ENCODE measurements around the gene MAGEE1.

GRCh38 chrX:76428243-76429130, 977 bp downstream of the MAGEE1 start:
- TF ChIP-seq, protein P1, sequence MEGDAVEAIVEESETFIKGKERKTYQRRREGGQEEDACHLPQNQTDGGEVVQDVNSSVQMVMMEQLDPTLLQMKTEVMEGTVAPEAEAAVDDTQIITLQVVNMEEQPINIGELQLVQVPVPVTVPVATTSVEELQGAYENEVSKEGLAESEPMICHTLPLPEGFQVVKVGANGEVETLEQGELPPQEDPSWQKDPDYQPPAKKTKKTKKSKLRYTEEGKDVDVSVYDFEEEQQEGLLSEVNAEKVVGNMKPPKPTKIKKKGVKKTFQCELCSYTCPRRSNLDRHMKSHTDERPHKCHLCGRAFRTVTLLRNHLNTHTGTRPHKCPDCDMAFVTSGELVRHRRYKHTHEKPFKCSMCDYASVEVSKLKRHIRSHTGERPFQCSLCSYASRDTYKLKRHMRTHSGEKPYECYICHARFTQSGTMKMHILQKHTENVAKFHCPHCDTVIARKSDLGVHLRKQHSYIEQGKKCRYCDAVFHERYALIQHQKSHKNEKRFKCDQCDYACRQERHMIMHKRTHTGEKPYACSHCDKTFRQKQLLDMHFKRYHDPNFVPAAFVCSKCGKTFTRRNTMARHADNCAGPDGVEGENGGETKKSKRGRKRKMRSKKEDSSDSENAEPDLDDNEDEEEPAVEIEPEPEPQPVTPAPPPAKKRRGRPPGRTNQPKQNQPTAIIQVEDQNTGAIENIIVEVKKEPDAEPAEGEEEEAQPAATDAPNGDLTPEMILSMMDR (IDR thresholded peaks at IDR 0.05): no peak
- no peak for TF ChIP-seq POLR2A (IDR thresholded peaks at IDR 0.05)
